WTC11 (cell line): Measurements from ENCODE around the gene GALNT9.

Experiments
- CTCF ChIP-seq: fragments of 200-600 bp; IDR thresholded peaks from 2 replicates; pipeline ENCODE4 v1.8.0; 2022; ENCODE audit warnings: antibody characterized with exemption
- ESRRA ChIP-seq: sonication (generic); formaldehyde crosslinking; IDR thresholded peaks from 2 replicates; pipeline ENCODE4 v1.8.1; 2022; ENCODE audit warnings: mild to moderate bottlenecking, missing genetic modification reagents, borderline replicate concordance
- ETV6 ChIP-seq: sonication (generic); formaldehyde crosslinking; IDR thresholded peaks from 2 replicates; pipeline ENCODE4 v1.8.1; 2022; ENCODE audit warnings: mild to moderate bottlenecking, missing genetic modification reagents
- GRHL2 ChIP-seq: fragments of 250-450 bp; sonication (Bioruptor Pico); IDR thresholded peaks from 2 replicates; pipeline ENCODE4 v1.8.0; 2022; ENCODE audit warnings: mild to moderate bottlenecking, moderate library complexity; ENCODE audit not compliant: insufficient replicate concordance, severe bottlenecking
- KAT7 ChIP-seq: sonication (generic); formaldehyde crosslinking; IDR thresholded peaks from 2 replicates; pipeline ENCODE4 v1.8.1; 2023; ENCODE audit warnings: missing genetic modification reagents, mild to moderate bottlenecking, borderline replicate concordance
- STAT6 ChIP-seq: sonication (generic); formaldehyde crosslinking; conservative IDR thresholded peaks from 2 replicates; pipeline ENCODE4 v1.8.1; 2023; ENCODE audit warnings: mild to moderate bottlenecking, low read depth, missing genetic modification reagents, moderate library complexity
- TF ChIP-seq, protein P1 (sequence below): sonication (generic); formaldehyde crosslinking; conservative IDR thresholded peaks from 2 replicates; pipeline ENCODE4 v1.8.1; 2022; ENCODE audit warnings: mild to moderate bottlenecking, missing genetic modification reagents
- TF ChIP-seq, protein P2 (sequence below): sonication (generic); formaldehyde crosslinking; IDR thresholded peaks from 2 replicates; pipeline ENCODE4 v1.8.0; 2022; ENCODE audit warnings: mild to moderate bottlenecking, missing genetic modification reagents

DNA sequence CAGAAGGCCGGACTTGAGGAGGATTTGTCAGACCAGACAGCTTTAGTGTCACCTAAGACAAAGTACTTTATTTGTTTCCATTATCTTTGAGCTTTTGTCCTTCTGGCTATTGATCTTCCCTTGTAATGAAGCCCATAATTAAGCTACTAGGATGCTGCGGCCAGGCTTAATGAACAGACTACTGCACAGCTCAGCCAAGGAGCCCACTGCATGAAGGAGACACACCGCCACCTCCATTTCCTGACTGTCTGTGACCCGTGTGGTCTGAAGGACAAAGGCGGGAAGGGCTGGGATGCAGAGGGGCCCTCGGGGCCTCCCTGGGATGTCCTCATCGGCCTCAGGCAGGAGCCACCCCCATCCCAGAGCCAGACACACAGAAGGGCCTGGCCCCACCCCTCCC, 31.0 kb upstream of the GALNT9 start:
- TF ChIP-seq CTCF (no peak), ESRRA (CRISPR knock-in tag) (no peak), STAT6 (no peak), GRHL2 (CRISPR knock-in tag) (no peak), KAT7 (CRISPR knock-in tag) (no peak), ETV6 (CRISPR knock-in tag) (no peak)
- TF ChIP-seq, protein P1, sequence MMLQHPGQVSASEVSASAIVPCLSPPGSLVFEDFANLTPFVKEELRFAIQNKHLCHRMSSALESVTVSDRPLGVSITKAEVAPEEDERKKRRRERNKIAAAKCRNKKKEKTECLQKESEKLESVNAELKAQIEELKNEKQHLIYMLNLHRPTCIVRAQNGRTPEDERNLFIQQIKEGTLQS, result no peak
- TF ChIP-seq, protein P2, sequence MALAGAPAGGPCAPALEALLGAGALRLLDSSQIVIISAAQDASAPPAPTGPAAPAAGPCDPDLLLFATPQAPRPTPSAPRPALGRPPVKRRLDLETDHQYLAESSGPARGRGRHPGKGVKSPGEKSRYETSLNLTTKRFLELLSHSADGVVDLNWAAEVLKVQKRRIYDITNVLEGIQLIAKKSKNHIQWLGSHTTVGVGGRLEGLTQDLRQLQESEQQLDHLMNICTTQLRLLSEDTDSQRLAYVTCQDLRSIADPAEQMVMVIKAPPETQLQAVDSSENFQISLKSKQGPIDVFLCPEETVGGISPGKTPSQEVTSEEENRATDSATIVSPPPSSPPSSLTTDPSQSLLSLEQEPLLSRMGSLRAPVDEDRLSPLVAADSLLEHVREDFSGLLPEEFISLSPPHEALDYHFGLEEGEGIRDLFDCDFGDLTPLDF, result no peak
